SK-N-MC (cell line): ENCODE data around the gene RYR2.

ENCODE experiments used
- EZH2 ChIP-seq: fragments of 200-600 bp; sonication (generic); IDR thresholded peaks from one replicate; pipeline ENCODE4 v1.6.1; 2017; ENCODE audit warnings: antibody characterized with exemption
- POLR2AphosphoS5 ChIP-seq: IDR thresholded peaks from 2 replicates; pipeline ENCODE4 v1.6.1; 2012; ENCODE audit warnings: mild to moderate bottlenecking, low read depth, low read length, borderline replicate concordance

DNA sequence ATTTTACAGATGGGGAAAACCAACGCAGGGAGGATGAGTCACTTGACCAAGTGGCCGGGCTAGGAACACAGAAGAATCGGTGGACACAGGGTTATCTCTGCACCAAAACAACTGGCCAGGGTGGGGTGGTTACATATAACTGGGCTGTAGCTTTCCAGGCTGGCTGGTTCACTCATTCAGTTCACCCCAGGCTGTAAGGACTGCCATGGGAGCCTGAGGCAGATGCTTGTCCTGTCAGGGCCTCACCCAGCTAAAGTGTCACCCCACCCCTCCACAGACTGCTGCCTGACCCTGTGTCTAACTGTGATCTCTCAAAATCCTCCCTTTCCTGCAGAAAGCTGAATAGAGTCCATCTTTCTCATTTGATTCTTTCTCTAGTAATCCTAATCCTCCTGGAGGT is 387.3 kb downstream of the RYR2 start:
- TF ChIP-seq POLR2AphosphoS5 (no peak), EZH2 (no peak)
